Aorta (tissue), 5 donors: ENCODE results near the gene RELT. TPM values are rescaled to one million over a fixed set of nuclear protein-coding genes. Genes with fewer than 3 reads are reported as not detected.

Source experiments
- ATAC-seq: fragments of 200-7000 bp; cut with Tn5 transposase; one replicate; pipeline ENCODE4 v1.9.1; 2022; ENCODE audit warnings: moderate library complexity; ENCODE audit not compliant: low FRiP score
- DNase-seq, 2 donors: peaks; one replicate each; pipeline ENCODE4 v3.0.0-alpha.2; 2020
- H3K27ac ChIP-seq, 2 donors: one replicate each; pipeline ENCODE4 v1.5.1; 2013; ENCODE audit warnings: low read length in 2 of 2, mild to moderate bottlenecking in 2 of 2, moderate library complexity in 2 of 2, control low read depth in 1 of 2, inconsistent platforms in 1 of 2, low read depth in 1 of 2
- H3K27me3 ChIP-seq, 2 donors: one replicate each; pipeline ENCODE4 v1.6.1; 2013; ENCODE audit warnings: control low read depth in 1 of 2, low read length in 1 of 2, mild to moderate bottlenecking in 1 of 2, moderate library complexity in 1 of 2; ENCODE audit not compliant: insufficient read depth in 2 of 2, control insufficient read depth in 1 of 2
- H3K36me3 ChIP-seq, 2 donors: one replicate each; pipeline ENCODE4 v1.6.1; 2013; ENCODE audit warnings: control low read depth in 1 of 2, low read length in 1 of 2, mild to moderate bottlenecking in 1 of 2; ENCODE audit not compliant: insufficient read depth in 2 of 2, control insufficient read depth in 1 of 2
- H3K4me1 ChIP-seq, 2 donors: one replicate each; pipeline ENCODE4 v1.6.1; 2013; ENCODE audit warnings: low read length in 2 of 2, control low read depth in 1 of 2, mild to moderate bottlenecking in 1 of 2, moderate library complexity in 1 of 2; ENCODE audit not compliant: insufficient read depth in 2 of 2, control insufficient read depth in 1 of 2
- H3K4me3 ChIP-seq, 2 donors: one replicate each; pipeline ENCODE4 v1.5.1; 2013; ENCODE audit warnings: low read length in 2 of 2, control low read depth in 1 of 2, mild to moderate bottlenecking in 1 of 2
- H3K9me3 ChIP-seq: one replicate; pipeline ENCODE4 v1.6.1; 2013; ENCODE audit warnings: mild to moderate bottlenecking, low read length; ENCODE audit not compliant: control insufficient read depth
- WGBS, 2 donors: extraction: QIAGEN DNeasy Blood & Tissue Kit; methylation state at CpG; one replicate each; pipeline ENCODE4 v1.1.7; 2013; 5-methylcytosine and 5-hydroxymethylcytosine counted together
- intact Hi-C, 2 donors: fragments of 100-400 bp; cut with DNase I; formaldehyde crosslinking; loops; one replicate each; pipeline versions ENCODE4 v1.14.2 to v1.15.0; 2022
- polyA plus RNA-seq, 2 donors: library from polyadenylated mRNA; stranded (reverse); fragments of 200-250 nt; gene quantifications; one replicate each; pipeline ENCODE4 v1.2.3, GENCODE V29; 2013
- total RNA-seq, 2 donors: library from RNA; stranded (reverse); fragmentation: NEBNext Ultra II Directional; extraction: Animal tissue kit (Norgen Biotek cat#: 25700); gene quantifications; one replicate each; pipeline ENCODE4 v1.2.1, GENCODE V29; 2021
- donor health status: healthy with polysubstance abuse.
- donor health status: Bipolar disorder and iron deficiency.
- donor health status: DM: no; HTN: no; CAD: no.
- donor health status: DM: no; HTN: no; CAD: no.
- donor health status: DM: yes; HTN: yes; CAD: no.

Gene RELT
- total and polyA plus RNA-seq, 4 donors: 1.1 to 13.2 (median 6.4) TPM

DNA sequence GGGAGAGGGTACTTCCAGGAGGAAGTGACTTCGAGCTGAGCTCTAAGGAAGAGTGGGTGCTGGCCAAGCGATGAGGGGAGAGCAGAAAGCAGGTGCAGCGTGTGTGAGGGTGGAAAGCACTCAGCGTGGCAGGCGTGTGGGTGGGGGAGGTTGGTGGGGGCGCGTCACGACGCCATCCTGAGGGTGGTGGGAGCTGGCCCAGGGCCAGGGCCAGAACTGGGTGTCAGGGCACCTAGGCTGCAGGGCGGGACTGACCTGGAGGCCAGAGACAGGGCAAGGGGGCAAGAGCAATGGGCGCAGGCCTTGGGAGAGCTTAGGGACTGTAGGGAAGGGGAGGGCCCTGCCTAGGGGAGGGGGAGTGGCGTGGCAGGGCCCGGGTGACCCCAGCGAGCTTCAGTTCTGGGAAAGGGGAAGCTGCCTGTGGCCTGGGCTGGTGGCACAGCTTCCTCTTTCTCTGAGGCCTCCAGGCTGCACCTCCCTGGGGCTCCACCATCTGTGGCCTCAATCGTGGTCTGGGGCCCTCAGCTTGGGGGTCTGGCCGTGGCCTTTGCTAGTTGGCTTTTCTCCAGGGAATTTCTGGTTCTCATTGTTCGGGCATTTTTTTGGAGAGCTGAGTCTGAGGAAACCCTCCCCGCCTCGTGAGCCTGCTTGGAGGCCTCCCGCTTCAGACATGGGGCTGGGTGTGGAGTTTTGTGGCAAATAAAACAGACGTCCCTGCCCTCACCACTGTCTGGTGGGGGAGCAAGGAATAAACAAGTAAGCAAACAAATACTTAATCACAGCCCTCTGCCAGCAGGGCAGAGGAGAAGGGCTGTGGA is 8.9 kb downstream of the RELT start:
- ATAC-seq: peak; percentile 70
- intact Hi-C loops: no loop called here

DNA sequence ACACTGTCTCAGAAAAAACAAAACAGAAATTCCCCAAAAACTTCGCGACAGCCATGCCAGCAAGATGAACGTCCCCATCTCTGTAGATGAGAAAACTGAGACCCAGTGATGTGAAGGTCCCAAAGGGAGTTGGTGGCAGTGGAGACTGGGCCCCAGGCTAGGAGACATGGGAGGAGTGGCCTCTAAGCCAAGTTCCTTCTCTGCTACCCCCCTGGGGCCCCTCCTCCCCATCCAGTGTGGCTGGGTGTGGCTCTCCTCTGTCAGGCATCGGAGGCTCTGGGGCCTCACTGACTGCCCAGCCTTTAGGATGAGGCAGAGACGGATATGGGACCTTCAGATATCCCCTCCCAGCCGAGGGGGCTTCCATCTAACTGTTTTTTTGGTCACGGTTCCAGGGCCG is 9.8 kb downstream of the RELT start:
- DNase-seq (peak in 1 of 2 donors; percentile 81), ATAC-seq (no peak)
- WGBS, 2 donors: 91 to 92% methylated on average over 8 of the region's 8 CpGs
- H3K9me3 ChIP-seq: no peaks in the 10 kb centered on the region
- no peak overlapping the region for H3K4me3 ChIP-seq
- no peaks in the 10 kb centered on the region for H3K36me3 ChIP-seq
- intact Hi-C loops: no loop called here
- no peak overlapping the region for H3K27ac ChIP-seq
- no peaks in the 10 kb centered on the region for H3K27me3 ChIP-seq
- H3K4me1 ChIP-seq: no peaks in the 10 kb centered on the region

More for the DNA sequence above, 8.9 kb downstream of the RELT start:
- peak in 1 of 2 donors; percentile 92 for DNase-seq
- Histone ChIP-seq H3K9me3 (no peaks in the 10 kb centered on the region), H3K4me3 (no peak overlapping the region), H3K36me3 (no peaks in the 10 kb centered on the region), H3K27me3 (no peaks in the 10 kb centered on the region), H3K27ac (no peak overlapping the region), H3K4me1 (no peaks in the 10 kb centered on the region)
- WGBS, 2 donors: 66 to 71% methylated on average over 19 to 21 of the region's 21 CpGs

DNA sequence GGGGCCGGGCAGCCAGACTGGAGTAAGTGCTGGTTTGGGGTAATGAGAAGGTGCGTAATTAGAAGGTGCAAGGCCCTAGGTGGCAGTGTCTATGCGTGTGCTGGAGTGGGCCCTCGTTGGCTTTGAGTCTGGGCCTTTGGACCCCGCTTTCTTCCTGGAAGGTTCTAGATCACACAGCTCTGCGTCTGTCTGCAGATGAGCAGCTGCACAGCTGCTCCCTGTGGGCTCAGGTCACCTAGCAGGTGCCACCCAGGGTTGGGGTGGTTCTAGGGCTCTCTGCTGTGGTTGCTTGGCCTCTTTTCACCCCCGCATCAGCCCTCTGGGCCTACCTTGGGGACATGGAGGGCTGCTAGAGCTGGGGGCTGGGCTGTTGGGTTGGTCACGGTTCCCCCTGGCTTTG is 10.3 kb downstream of the RELT start:
- Histone ChIP-seq H3K27ac (no peak overlapping the region), H3K27me3 (no peaks in the 10 kb centered on the region), H3K4me3 (no peak overlapping the region), H3K36me3 (no peaks in the 10 kb centered on the region), H3K9me3 (no peaks in the 10 kb centered on the region), H3K4me1 (no peaks in the 10 kb centered on the region)
- 93 to 97% methylated on average over 8 of the region's 8 CpGs for WGBS, 2 donors
- ATAC-seq: no peak
- no peak for DNase-seq
- intact Hi-C loops: no loop called here

DNA sequence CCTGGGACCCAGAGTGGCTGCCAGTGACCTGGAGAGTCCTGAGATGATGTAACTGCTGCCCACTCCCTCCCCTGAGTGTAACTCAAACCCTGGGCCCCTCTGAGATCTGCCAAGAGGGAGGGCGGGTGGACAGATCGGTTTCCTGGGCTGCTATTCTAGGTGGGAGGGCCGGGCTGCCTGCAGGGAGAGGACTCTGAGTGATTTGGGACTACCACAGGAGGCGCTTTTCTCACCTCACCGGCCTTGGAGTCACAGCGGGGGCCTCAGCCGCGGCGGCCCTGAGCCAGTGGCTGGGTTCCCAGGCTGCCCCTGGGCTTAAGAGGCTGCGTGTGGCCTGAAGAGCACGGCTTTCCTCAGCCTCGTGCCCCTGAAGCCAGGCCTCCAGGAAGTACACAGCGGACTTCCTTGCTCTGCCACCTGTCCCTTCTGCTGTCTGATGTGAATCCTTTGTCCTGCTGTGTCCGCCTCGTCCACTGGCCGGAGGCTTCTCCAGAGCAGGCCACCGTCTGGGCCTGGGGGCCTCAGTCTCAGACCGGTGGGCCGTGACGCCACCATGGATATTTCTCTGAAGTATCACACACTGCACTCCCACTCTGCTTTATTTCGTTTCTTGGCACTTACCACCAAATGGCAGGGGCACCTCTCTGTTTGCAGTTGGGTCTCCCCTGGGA is 11.5 kb downstream of the RELT start:
- Histone ChIP-seq H3K27me3 (no peaks in the 10 kb centered on the region), H3K4me3 (no peak overlapping the region), H3K27ac (no peak overlapping the region), H3K36me3 (no peaks in the 10 kb centered on the region), H3K9me3 (no peaks in the 10 kb centered on the region), H3K4me1 (no peaks in the 10 kb centered on the region)
- 85 to 88% methylated on average over 21 of the region's 21 CpGs for WGBS, 2 donors
- DNase-seq (no peak), ATAC-seq (no peak)
- intact Hi-C loops: no loop called here

DNA sequence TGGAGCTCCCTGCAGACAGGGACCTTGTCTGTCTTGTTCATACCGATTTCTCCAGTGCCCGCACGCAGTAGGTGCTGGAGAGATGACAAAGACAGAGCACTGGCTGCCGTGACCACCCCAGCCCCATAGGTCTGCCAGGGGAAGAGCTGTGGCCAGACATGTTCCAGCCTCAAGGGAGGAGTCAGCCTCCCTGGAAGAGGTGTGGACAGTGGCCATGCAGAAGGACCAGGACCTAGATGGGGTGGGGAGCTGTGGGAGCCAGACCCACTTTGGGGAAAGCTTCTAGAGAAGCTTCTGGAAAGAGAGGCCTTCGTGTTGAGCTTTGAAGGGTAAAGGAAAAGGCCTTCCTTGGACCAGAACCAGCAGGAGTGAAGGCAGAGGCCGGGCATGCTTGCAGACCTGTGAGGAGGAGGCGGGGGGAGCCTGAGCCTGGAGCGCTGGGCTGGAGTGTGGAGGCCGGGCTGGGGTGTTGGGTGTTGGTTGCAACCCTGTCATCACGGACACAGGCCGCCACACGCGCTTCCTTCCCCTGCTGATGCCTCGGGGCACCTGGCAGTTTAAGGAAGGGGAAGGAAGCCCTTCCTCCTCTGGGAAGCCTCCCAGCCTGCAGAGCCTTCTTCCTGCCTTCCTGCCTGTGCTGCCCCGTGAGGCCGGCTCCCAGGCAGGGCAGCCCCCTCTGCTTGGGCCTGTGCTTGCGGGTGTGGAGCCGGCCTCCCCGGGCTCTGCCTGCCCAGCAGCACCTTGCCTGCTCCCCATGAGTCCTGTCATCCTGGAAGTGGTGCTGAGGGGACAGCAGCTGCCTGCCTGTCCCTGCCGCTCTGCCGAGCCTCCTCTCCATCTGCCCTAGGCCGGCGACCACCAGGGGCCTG is 12.3 kb downstream of the RELT start:
- DNase-seq (peak in 1 of 2 donors; percentile 86), ATAC-seq (no peak)
- Histone ChIP-seq H3K27ac (no peak overlapping the region), H3K4me3 (no peak overlapping the region), H3K36me3 (no peaks in the 10 kb centered on the region), H3K9me3 (no peaks in the 10 kb centered on the region), H3K27me3 (no peaks in the 10 kb centered on the region), H3K4me1 (no peaks in the 10 kb centered on the region)
- intact Hi-C loops: no loop called here
- 89 to 90% methylated on average over 18 to 23 of the region's 23 CpGs for WGBS, 2 donors

DNA sequence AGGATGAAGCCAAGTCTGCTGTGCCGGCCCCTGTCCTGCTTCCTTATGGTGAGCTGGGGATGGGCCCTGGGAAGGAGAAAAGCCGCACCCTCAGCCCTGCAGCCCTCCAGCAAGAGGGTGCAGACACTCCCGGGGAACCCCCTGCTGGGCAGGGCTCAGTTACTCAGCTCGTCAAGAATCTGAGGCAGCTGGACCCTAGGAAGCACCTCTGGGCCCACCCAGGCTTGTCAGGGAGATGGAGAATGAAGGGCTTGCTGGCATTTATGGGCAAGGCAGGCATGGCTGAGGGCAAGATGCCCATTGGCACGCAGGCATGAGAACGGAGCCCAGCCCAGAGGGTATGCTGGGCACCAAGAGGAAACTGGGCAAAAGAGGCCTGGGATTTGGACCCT is 12.9 kb downstream of the RELT start:
- intact Hi-C loops: no loop called here
- no peaks in the 10 kb centered on the region for H3K27me3 ChIP-seq
- no peak overlapping the region for H3K4me3 ChIP-seq
- no peak overlapping the region for H3K27ac ChIP-seq
- H3K4me1 ChIP-seq: no peaks in the 10 kb centered on the region
- ATAC-seq: no peak
- 84 to 89% methylated on average over 6 of the region's 6 CpGs for WGBS, 2 donors
- H3K36me3 ChIP-seq: no peaks in the 10 kb centered on the region
- no peaks in the 10 kb centered on the region for H3K9me3 ChIP-seq
- no peak for DNase-seq

DNA sequence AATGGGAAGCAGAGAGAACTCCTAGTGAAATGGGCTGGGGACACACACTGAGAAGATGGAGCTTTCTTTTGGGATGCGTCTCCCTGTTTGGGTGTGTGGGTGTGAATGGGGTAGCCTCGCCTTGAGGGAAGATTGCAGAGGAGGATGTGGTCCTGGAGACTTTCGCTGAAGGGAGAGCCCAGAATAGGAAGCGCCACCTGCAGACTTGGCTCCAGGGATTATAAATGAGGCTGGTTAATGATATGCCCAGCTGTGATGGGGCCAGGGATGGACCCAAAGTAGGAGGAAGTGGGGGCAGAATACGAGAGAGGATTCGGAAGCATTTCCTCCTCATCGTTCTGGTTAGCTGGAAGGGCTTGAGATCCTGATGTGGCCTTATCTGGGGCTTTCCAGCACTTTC is 13.7 kb downstream of the RELT start:
- no peaks in the 10 kb centered on the region for H3K27me3 ChIP-seq
- no peaks in the 10 kb centered on the region for H3K36me3 ChIP-seq
- no peak overlapping the region for H3K27ac ChIP-seq
- H3K9me3 ChIP-seq: no peaks in the 10 kb centered on the region
- H3K4me1 ChIP-seq: no peaks in the 10 kb centered on the region
- peak in 1 of 2 donors; percentile 17 for DNase-seq
- no peak for ATAC-seq
- intact Hi-C loops: loop anchor here (5.0 to 10.0 kb wide), 4 partner anchors 38 to 175 kb away; partner anchors contain the start of genes ARHGEF17 (in 1 of the 2) and P2RY2 (in 1 of the 2)
- H3K4me3 ChIP-seq: no peak overlapping the region
- 93 to 95% methylated on average over 7 of the region's 7 CpGs for WGBS, 2 donors
